Activated naive CD4-positive, alpha-beta T cell treated with anti-CD3 and anti-CD28 coated beads, Interleukin-2, amount 50 U/mL, for 72 hours (primary cell): ENCODE data around the gene AGAP1. TPM values are rescaled to one million over a fixed set of nuclear protein-coding genes. Genes with fewer than 3 reads are reported as not detected.

Source experiments
- ATAC-seq, 2 donors: fragments of 150-1000 bp; cut with Tn5 transposase; 2 replicates each; pipeline ENCODE4 v1.10.0; 2021; ENCODE audit warnings: mild to moderate bottlenecking in 2 of 2, moderate library complexity in 2 of 2
- DNase-seq, 2 donors: peaks; one replicate each; pipeline ENCODE4 v3.0.0; 2021 to 2022; ENCODE audit warnings: low spot score in 2 of 2
- H3K27ac Mint-ChIP-seq, 2 donors: one replicate each; pipeline ENCODE4 v1.8.0; 2022; ENCODE audit warnings: mild to moderate bottlenecking in 2 of 2, mixed read lengths in 2 of 2
- H3K36me3 Mint-ChIP-seq, 2 donors: one replicate each; pipeline ENCODE4 v1.8.0; 2022; ENCODE audit warnings: mixed read lengths in 2 of 2
- H3K9me3 Mint-ChIP-seq, 2 donors: one replicate each; pipeline ENCODE4 v1.8.0; 2022; ENCODE audit warnings: mixed read lengths in 2 of 2
- total RNA-seq, 2 donors: library from RNA; stranded (reverse); gene quantifications; one replicate each; pipeline ENCODE4 v1.2.3, GENCODE V29; 2022

The AGAP1 gene
- total RNA-seq, 2 donors from 2014 or later = 0.48 to 7.2 TPM

- DNase-seq = no peak
- Mint-ChIP-seq H3K9me3 (no peaks in the 10 kb centered on the region), H3K36me3 (no peaks in the 10 kb centered on the region), H3K27ac (no peak overlapping the region)
- no peak for ATAC-seq
Observed at GRCh38 chr2:235727891-235728799, 234.3 kb downstream of the AGAP1 start.

- no peaks in the 10 kb centered on the region for H3K36me3 Mint-ChIP-seq
- H3K9me3 Mint-ChIP-seq = no peaks in the 10 kb centered on the region
- no peak overlapping the region for H3K27ac Mint-ChIP-seq
- DNase-seq = no peak
- no peak for ATAC-seq
Observed at GRCh38 chr2:235728800-235729556, 235.1 kb downstream of the AGAP1 start.

GRCh38 chr2:235729557-235729947, 235.7 kb downstream of the AGAP1 start:
- DNase-seq (no peak), ATAC-seq (no peak)
- H3K27ac Mint-ChIP-seq = no peak overlapping the region
- no peaks in the 10 kb centered on the region for H3K9me3 Mint-ChIP-seq
- no peaks in the 10 kb centered on the region for H3K36me3 Mint-ChIP-seq

GRCh38 chr2:235730115-235730514, 236.3 kb downstream of the AGAP1 start:
- ATAC-seq = no peak
- DNase-seq = no peak
- H3K36me3 Mint-ChIP-seq = no peaks in the 10 kb centered on the region
- no peak overlapping the region for H3K27ac Mint-ChIP-seq
- no peaks in the 10 kb centered on the region for H3K9me3 Mint-ChIP-seq

- no peaks in the 10 kb centered on the region for H3K9me3 Mint-ChIP-seq
- no peaks in the 10 kb centered on the region for H3K36me3 Mint-ChIP-seq
- H3K27ac Mint-ChIP-seq = no peak overlapping the region
- no peak for DNase-seq
- ATAC-seq = no peak
Observed at GRCh38 chr2:235733761-235734160, 239.9 kb downstream of the AGAP1 start.

GRCh38 chr2:235734168-235734567, 240.3 kb downstream of the AGAP1 start:
- ATAC-seq (no peak), DNase-seq (no peak)
- no peaks in the 10 kb centered on the region for H3K9me3 Mint-ChIP-seq
- H3K36me3 Mint-ChIP-seq = no peaks in the 10 kb centered on the region
- H3K27ac Mint-ChIP-seq = no peak overlapping the region

GRCh38 chr2:235734688-235735231, 240.9 kb downstream of the AGAP1 start:
- Mint-ChIP-seq H3K27ac (no peak overlapping the region), H3K36me3 (no peaks in the 10 kb centered on the region)
- ATAC-seq = no peak

GRCh38 chr2:235737396-235737795, 243.6 kb downstream of the AGAP1 start:
- Mint-ChIP-seq H3K9me3 (no peaks in the 10 kb centered on the region), H3K27ac (no peak overlapping the region), H3K36me3 (no peaks in the 10 kb centered on the region)
- no peak for ATAC-seq
- DNase-seq = no peak

More at GRCh38 chr2:235734688-235735231, 240.9 kb downstream of the AGAP1 start:
- no peaks in the 10 kb centered on the region for H3K9me3 Mint-ChIP-seq
- no peak for DNase-seq

- DNase-seq (no peak), ATAC-seq (no peak)
- Mint-ChIP-seq H3K9me3 (no peaks in the 10 kb centered on the region), H3K27ac (no peak overlapping the region), H3K36me3 (no peaks in the 10 kb centered on the region)
Observed at GRCh38 chr2:235737840-235738239, 244.0 kb downstream of the AGAP1 start.

- ATAC-seq = no peak
- no peaks in the 10 kb centered on the region for H3K9me3 Mint-ChIP-seq
Observed at GRCh38 chr2:235739704-235740415, 246.0 kb downstream of the AGAP1 start.

GRCh38 chr2:235740821-235741220, 247.0 kb downstream of the AGAP1 start:
- peak in 1 of 2 donors; percentile 8 for DNase-seq
- no peak for ATAC-seq
- no peaks in the 10 kb centered on the region for H3K9me3 Mint-ChIP-seq
- H3K27ac Mint-ChIP-seq = no peak overlapping the region
- H3K36me3 Mint-ChIP-seq = no peaks in the 10 kb centered on the region

More at GRCh38 chr2:235739704-235740415, 246.0 kb downstream of the AGAP1 start:
- Mint-ChIP-seq H3K36me3 (no peaks in the 10 kb centered on the region), H3K27ac (no peak overlapping the region)
- no peak for DNase-seq

GRCh38 chr2:235744161-235744560, 250.3 kb downstream of the AGAP1 start:
- H3K9me3 Mint-ChIP-seq = no peaks in the 10 kb centered on the region
- no peaks in the 10 kb centered on the region for H3K36me3 Mint-ChIP-seq
- DNase-seq = no peak

GRCh38 chr2:235745597-235745996, 251.8 kb downstream of the AGAP1 start:
- ATAC-seq = no peak
- no peaks in the 10 kb centered on the region for H3K36me3 Mint-ChIP-seq
- H3K9me3 Mint-ChIP-seq = no peaks in the 10 kb centered on the region
- no peak overlapping the region for H3K27ac Mint-ChIP-seq
- no peak for DNase-seq

More at GRCh38 chr2:235744161-235744560, 250.3 kb downstream of the AGAP1 start:
- no peak overlapping the region for H3K27ac Mint-ChIP-seq
- no peak for ATAC-seq

- ATAC-seq = peak; percentile 59 to 96
- no peaks in the 10 kb centered on the region for H3K36me3 Mint-ChIP-seq
- no peak overlapping the region for H3K27ac Mint-ChIP-seq
- H3K9me3 Mint-ChIP-seq = no peaks in the 10 kb centered on the region
- peak in 1 of 2 donors; percentile 40 for DNase-seq
Observed at GRCh38 chr2:235746257-235746934, 252.6 kb downstream of the AGAP1 start.

GRCh38 chr2:235747001-235747785, 253.3 kb downstream of the AGAP1 start:
- DNase-seq (no peak), ATAC-seq (no peak)
- no peak overlapping the region for H3K27ac Mint-ChIP-seq
- no peaks in the 10 kb centered on the region for H3K9me3 Mint-ChIP-seq
- no peaks in the 10 kb centered on the region for H3K36me3 Mint-ChIP-seq

- Mint-ChIP-seq H3K27ac (no peak overlapping the region), H3K36me3 (no peaks in the 10 kb centered on the region)
Observed at GRCh38 chr2:235747786-235748091, 253.9 kb downstream of the AGAP1 start.

More at GRCh38 chr2:235747786-235748091, 253.9 kb downstream of the AGAP1 start:
- H3K9me3 Mint-ChIP-seq = no peaks in the 10 kb centered on the region
- ATAC-seq (no peak), DNase-seq (no peak)
